Kidney epithelial cell (primary cell): ENCODE measurements around the gene STK16. TPM values are rescaled to one million over a fixed set of nuclear protein-coding genes. Genes with fewer than 3 reads are reported as not detected.

Experiments used
- DNase-seq: peaks from one replicate; pipeline ENCODE4 v3.0.0-alpha.2; 2010; ENCODE audit warnings: low read depth
- H3K27me3 ChIP-seq: 2 replicates; pipeline ENCODE4 v1.6.0; 2011; ENCODE audit warnings: low read length; ENCODE audit not compliant: control insufficient read depth, insufficient read depth
- H3K36me3 ChIP-seq: 2 replicates; pipeline ENCODE4 v1.5.1; 2011; ENCODE audit warnings: low read length; ENCODE audit not compliant: control insufficient read depth, insufficient read depth
- H3K4me3 ChIP-seq: 2 replicates; pipeline ENCODE4 v1.5.1; 2011; ENCODE audit warnings: low read depth, mild to moderate bottlenecking, control low read depth, low read length
- CTCF ChIP-seq: IDR thresholded peaks from 2 replicates; pipeline ENCODE4 v1.5.1; 2011; ENCODE audit warnings: mild to moderate bottlenecking, moderate library complexity, low read length, control low read depth, inconsistent platforms; ENCODE audit not compliant: insufficient read depth, poor library complexity, severe bottlenecking
- total RNA-seq: library from RNA; depleted of rRNA; stranded (reverse); fragments of >200 nt; gene quantifications from 2 replicates; pipeline ENCODE4 v1.2.3, GENCODE V29; 2015

Gene STK16
- total RNA-seq, 1 donor from 2014 or later, result 30.0 TPM

GRCh38 chr2:219204425-219205164 is 40.7 kb upstream of the STK16 start:
- TF ChIP-seq CTCF, result no peak
- DNase-seq, result no peak
- Histone ChIP-seq H3K27me3 (no peaks in the 10 kb centered on the region), H3K4me3 (no peak overlapping the region), H3K36me3 (peaks cover 1% of the 10 kb centered on the region)

GRCh38 chr2:219205165-219205538 is 40.1 kb upstream of the STK16 start:
- no peak for TF ChIP-seq CTCF
- H3K27me3 ChIP-seq, result no peaks in the 10 kb centered on the region
- no peak for DNase-seq
- H3K36me3 ChIP-seq, result peaks cover 1% of the 10 kb centered on the region
- H3K4me3 ChIP-seq, result no peak overlapping the region

- H3K36me3 ChIP-seq, result peaks cover 3% of the 10 kb centered on the region
- TF ChIP-seq CTCF, result no peak
Observed at GRCh38 chr2:219205981-219206327, 39.3 kb upstream of the STK16 start.

GRCh38 chr2:219206328-219207133 is 38.7 kb upstream of the STK16 start, which contains the start of gene ZFAND2B:
Gene ZFAND2B, plus strand, starts transcription at chr2:219206782. Its CDS starts 206 bp downstream, at chr2:219206988.
- H3K36me3 ChIP-seq, result peaks cover 3% of the 10 kb centered on the region
- no peak for DNase-seq
- peak within 1 kb of the TSS; percentile 81 for H3K4me3 ChIP-seq
- no peaks in the 10 kb centered on the region for H3K27me3 ChIP-seq
- no peak for TF ChIP-seq CTCF

More at GRCh38 chr2:219205981-219206327, 39.3 kb upstream of the STK16 start:
- DNase-seq, result no peak
- peak overlapping the region; percentile 81 for H3K4me3 ChIP-seq
- H3K27me3 ChIP-seq, result no peaks in the 10 kb centered on the region

- H3K27me3 ChIP-seq, result no peaks in the 10 kb centered on the region
- peaks cover 5% of the 10 kb centered on the region for H3K36me3 ChIP-seq
- no peak for TF ChIP-seq CTCF
- DNase-seq, result no peak
- H3K4me3 ChIP-seq, result peak overlapping the region; percentile 81
Observed at GRCh38 chr2:219207134-219207883, 38.0 kb upstream of the STK16 start.
